HFF-Myc (cell line): ENCODE data around the gene HNRNPA3.
"Not testable (repeated sequence)": the region's sequence is repeated elsewhere in the genome, so short reads cannot be mapped to it uniquely, and the experiment has no call there.

Experiments
- DNase-seq: peaks from one replicate; pipeline ENCODE4 v3.0.0-alpha.2; 2011; ENCODE audit warnings: low read depth; ENCODE audit errors: extremely low read depth
- H3K4me3 ChIP-seq: replicated peaks from 2 replicates; pipeline ENCODE4 v1.5.1; 2011; ENCODE audit warnings: low read depth, mild to moderate bottlenecking, control low read depth, low read length
- CTCF ChIP-seq: IDR thresholded peaks from 2 replicates; pipeline ENCODE4 v1.5.1; 2012; ENCODE audit warnings: mild to moderate bottlenecking, low read depth, low read length, control low read depth; ENCODE audit errors: missing control alignments

HNRNPA3 gene

GRCh38 chr2:177171418-177171865 is 41.2 kb upstream of the HNRNPA3 start:
- DNase-seq: no peak
- no peak for TF ChIP-seq CTCF
- no peak overlapping the region for H3K4me3 ChIP-seq

GRCh38 chr2:177172034-177172880 is 40.3 kb upstream of the HNRNPA3 start:
- DNase-seq: peak; percentile 55
- TF ChIP-seq CTCF: no peak
- H3K4me3 ChIP-seq: no peak overlapping the region

- no peak for TF ChIP-seq CTCF
- no peak overlapping the region for H3K4me3 ChIP-seq
- no peak for DNase-seq
These were observed 38.1 kb upstream of the HNRNPA3 start for GRCh38 chr2:177174486-177174885.

- no peak for TF ChIP-seq CTCF
- DNase-seq: no peak
- H3K4me3 ChIP-seq: no peak overlapping the region
These were observed 36.5 kb upstream of the HNRNPA3 start for GRCh38 chr2:177175917-177176668.

GRCh38 chr2:177178797-177179196 is 33.8 kb upstream of the HNRNPA3 start:
- DNase-seq: no peak
- H3K4me3 ChIP-seq: no peak overlapping the region
- TF ChIP-seq CTCF: no peak

- H3K4me3 ChIP-seq: no peak overlapping the region
- DNase-seq: no peak
- TF ChIP-seq CTCF: no peak
These were observed 33.4 kb upstream of the HNRNPA3 start for GRCh38 chr2:177179227-177179626.

- not testable (repeated sequence) for DNase-seq, H3K4me3 ChIP-seq
These were observed 32.9 kb upstream of the HNRNPA3 start for GRCh38 chr2:177179671-177180070.
